Esophagus squamous epithelium (tissue), 5 donors: ENCODE results near the gene KIF2A. TPM values are rescaled to one million over a fixed set of nuclear protein-coding genes. Genes with fewer than 3 reads are reported as not detected.

Experiments used
- DNase-seq: peaks from one replicate; lab custom pipeline; 2025; lab: John Stamatoyannopoulos, UW
- H3K27ac ChIP-seq, 4 donors: fragments of 200-600 bp; sonication (generic); one replicate each; pipeline ENCODE4 v1.5.1; 2016 to 2019; ENCODE audit warnings: mild to moderate bottlenecking in 1 of 4
- H3K27me3 ChIP-seq, 4 donors: fragments of 200-600 bp; sonication (generic); 1 replicate in 3 of 4; 2 replicates in 1 of 4; pipeline versions ENCODE4 v1.5.1 to v1.6.0; 2017 to 2021; ENCODE audit warnings: antibody characterized with exemption in 1 of 4
- H3K36me3 ChIP-seq, 3 donors: fragments of 200-600 bp; sonication (generic); one replicate each; pipeline ENCODE4 v1.5.1; 2016 to 2019
- H3K4me1 ChIP-seq, 3 donors: fragments of 200-600 bp; sonication (generic); one replicate each; pipeline ENCODE4 v1.5.1; 2017 to 2019
- H3K4me3 ChIP-seq, 4 donors: fragments of 200-600 bp; sonication (generic); 1 replicate in 3 of 4; 2 replicates in 1 of 4; pipeline ENCODE4 v1.5.1; 2016 to 2019; ENCODE audit warnings: mild to moderate bottlenecking in 2 of 4, moderate library complexity in 1 of 4
- H3K9me3 ChIP-seq, 3 donors: fragments of 200-600 bp; sonication (generic); one replicate each; pipeline ENCODE4 v1.5.1; 2016 to 2019
- CTCF ChIP-seq, 6 experiments: fragments of 450-650 bp in 4 of 6; fragments of 200-600 bp in 2 of 6; sonication (generic) in 2 of 6; IDR thresholded peaks; one replicate each; pipeline ENCODE4 v1.5.1; 2016 to 2019; ENCODE audit warnings: antibody characterized with exemption in 6 of 6, mild to moderate bottlenecking in 4 of 6, moderate library complexity in 4 of 6
- POLR2A ChIP-seq, 4 donors: fragments of 450-650 bp; IDR thresholded peaks; one replicate each; pipeline ENCODE4 v1.6.1; 2017; ENCODE audit warnings: antibody characterized with exemption in 4 of 4, mild to moderate bottlenecking in 4 of 4, moderate library complexity in 3 of 4
- WGBS, 2 donors: methylation state at CpG; one replicate each; pipeline ENCODE4 v1.1.5; 2018; 5-methylcytosine and 5-hydroxymethylcytosine counted together
- intact Hi-C: fragments of 100-400 bp; cut with DNase I; formaldehyde crosslinking; loops from one replicate; pipeline ENCODE4 v1.15.0; 2022
- total RNA-seq, 4 donors: library from RNA; depleted of rRNA; stranded (reverse); fragments of >200 nt; gene quantifications; one replicate each; pipeline ENCODE4 v1.1.0, GENCODE V29; 2016
- donor health status: DM: yes; HTN: yes; CAD: no.

The KIF2A gene
- total RNA-seq, 4 donors from 2014 or later = 14.0 to 43.1 (median 26.4) TPM

- Histone ChIP-seq H3K4me1 (peaks cover 0 to 16% (median 0%) of the 10 kb centered on the region in 3 donors), H3K27me3 (no peaks in the 10 kb centered on the region), H3K4me3 (no peak overlapping the region), H3K9me3 (no peaks in the 10 kb centered on the region), H3K36me3 (no peaks in the 10 kb centered on the region), H3K27ac (no peak overlapping the region)
- intact Hi-C loops = no loop called here
- WGBS, 2 donors = 88 to 100% methylated on average over 1 of the region's 1 CpG
- no peak for TF ChIP-seq CTCF (IDR thresholded peaks at IDR 0.05)
- TF ChIP-seq POLR2A (IDR thresholded peaks at IDR 0.05) = no peak
- DNase-seq = no peak
Observed at GRCh38 chr5:62271370-62271769, 34.6 kb upstream of the KIF2A start.

- intact Hi-C loops = no loop called here
- Histone ChIP-seq H3K9me3 (no peaks in the 10 kb centered on the region), H3K27me3 (no peaks in the 10 kb centered on the region), H3K4me3 (no peak overlapping the region), H3K36me3 (no peaks in the 10 kb centered on the region), H3K4me1 (peaks cover 0 to 16% (median 0%) of the 10 kb centered on the region in 3 donors), H3K27ac (no peak overlapping the region)
- TF ChIP-seq POLR2A (IDR thresholded peaks at IDR 0.05) = no peak
- no peak for TF ChIP-seq CTCF (IDR thresholded peaks at IDR 0.05)
- WGBS, 2 donors = 60 to 64% methylated on average over 3 of the region's 3 CpGs
- no peak for DNase-seq
Observed at GRCh38 chr5:62271870-62272269, 34.1 kb upstream of the KIF2A start.

GRCh38 chr5:62273687-62274086 is 32.3 kb upstream of the KIF2A start:
- H3K36me3 ChIP-seq = no peaks in the 10 kb centered on the region
- no peak for TF ChIP-seq CTCF (IDR thresholded peaks at IDR 0.05)
- TF ChIP-seq POLR2A (IDR thresholded peaks at IDR 0.05) = no peak
- H3K4me1 ChIP-seq = peaks cover 0 to 3% (median 0%) of the 10 kb centered on the region in 3 donors
- H3K9me3 ChIP-seq = no peaks in the 10 kb centered on the region
- no peak overlapping the region for H3K27ac ChIP-seq
- intact Hi-C loops = no loop called here
- 85% methylated on average over 3 of the region's 3 CpGs; no CpG with 5 or more reads in 1 of the 2 donors for WGBS, 2 donors
- no peaks in the 10 kb centered on the region for H3K27me3 ChIP-seq
- DNase-seq = no peak
- no peak overlapping the region for H3K4me3 ChIP-seq

- no peaks in the 10 kb centered on the region for H3K9me3 ChIP-seq
- no peak overlapping the region for H3K4me3 ChIP-seq
- 67 to 82% methylated on average over 1 of the region's 1 CpG for WGBS, 2 donors
- peaks cover 0 to 9% (median 5%) of the 10 kb centered on the region in 3 donors for H3K4me1 ChIP-seq
- no peak for TF ChIP-seq CTCF (IDR thresholded peaks at IDR 0.05)
- TF ChIP-seq POLR2A (IDR thresholded peaks at IDR 0.05) = no peak
- intact Hi-C loops = no loop called here
- no peaks in the 10 kb centered on the region for H3K27me3 ChIP-seq
- no peak for DNase-seq
- H3K27ac ChIP-seq = no peak overlapping the region
- H3K36me3 ChIP-seq = no peaks in the 10 kb centered on the region
Observed at GRCh38 chr5:62275581-62275980, 30.4 kb upstream of the KIF2A start.

- 22 to 36% methylated on average over 3 of the region's 3 CpGs for WGBS, 2 donors
- H3K36me3 ChIP-seq = no peaks in the 10 kb centered on the region
- no peak overlapping the region for H3K27ac ChIP-seq
- no peaks in the 10 kb centered on the region for H3K27me3 ChIP-seq
- DNase-seq = no peak
- no peaks in the 10 kb centered on the region for H3K9me3 ChIP-seq
- H3K4me1 ChIP-seq = peaks cover 0 to 36% (median 10%) of the 10 kb centered on the region in 3 donors
- intact Hi-C loops = no loop called here
- TF ChIP-seq CTCF (IDR thresholded peaks at IDR 0.05) (no peak), POLR2A (IDR thresholded peaks at IDR 0.05) (no peak)
- H3K4me3 ChIP-seq = no peak overlapping the region
Observed at GRCh38 chr5:62281411-62281810, 24.6 kb upstream of the KIF2A start.
